SK-N-SH treated with all-trans-retinoic acid at 6 μM for 48 hours (cell line): ENCODE measurements around the gene CCDC177.

Experiments
- ATAC-seq: fragments of 200-7000 bp; cut with Tn5 transposase; 3 replicates; pipeline ENCODE4 v1.9.1; 2020; ENCODE audit warnings: mild to moderate bottlenecking, moderate library complexity
- ARNTL ChIP-seq: fragments of 450-650 bp; formaldehyde crosslinking; IDR thresholded peaks from 2 replicates; pipeline ENCODE4 v1.5.0; 2020; ENCODE audit warnings: low read depth, mild to moderate bottlenecking, moderate library complexity, borderline replicate concordance
- BACH2 ChIP-seq: fragments of 250-450 bp; sonication (Bioruptor Pico); IDR thresholded peaks from 2 replicates; pipeline ENCODE4 v1.9.0; 2021; ENCODE audit warnings: mild to moderate bottlenecking, borderline replicate concordance
- CREB5 ChIP-seq: fragments of 250-450 bp; sonication (Bioruptor Pico); IDR thresholded peaks from 2 replicates; pipeline ENCODE4 v1.5.1; 2020; ENCODE audit warnings: low read depth, mild to moderate bottlenecking, moderate library complexity
- CSDC2 ChIP-seq: fragments of 250-450 bp; sonication (Bioruptor Pico); IDR thresholded peaks from 2 replicates; pipeline ENCODE4 v1.5.0; 2020; ENCODE audit warnings: mild to moderate bottlenecking, moderate library complexity
- CSRNP3 ChIP-seq: fragments of 250-450 bp; sonication (Bioruptor Pico); IDR thresholded peaks from 2 replicates; pipeline ENCODE4 v1.5.1; 2021; ENCODE audit warnings: mild to moderate bottlenecking, moderate library complexity
- ESRRG ChIP-seq: fragments of 250-450 bp; sonication (Bioruptor Pico); IDR thresholded peaks from 2 replicates; pipeline ENCODE4 v1.6.1; 2021; ENCODE audit warnings: mild to moderate bottlenecking
- GLIS3 ChIP-seq: fragments of 250-450 bp; sonication (Bioruptor Pico); IDR thresholded peaks from 2 replicates; pipeline ENCODE4 v1.5.0; 2020; ENCODE audit warnings: mild to moderate bottlenecking, moderate library complexity
- ISL1 ChIP-seq: fragments of 250-450 bp; sonication (Bioruptor Pico); IDR thresholded peaks from 2 replicates; pipeline ENCODE4 v2.1.2; 2022; ENCODE audit warnings: mild to moderate bottlenecking, moderate library complexity
- PATZ1 ChIP-seq: fragments of 250-450 bp; sonication (Bioruptor Pico); IDR thresholded peaks from 2 replicates; pipeline ENCODE4 v1.8.0; 2020; ENCODE audit warnings: mild to moderate bottlenecking, moderate library complexity, borderline replicate concordance
- POU6F1 ChIP-seq: fragments of 250-450 bp; sonication (Bioruptor Pico); IDR thresholded peaks from 2 replicates; pipeline ENCODE4 v1.8.0; 2021; ENCODE audit warnings: low read depth, mild to moderate bottlenecking, moderate library complexity, borderline replicate concordance
- PPARA ChIP-seq: fragments of 250-450 bp; sonication (Bioruptor Pico); IDR thresholded peaks from 2 replicates; pipeline ENCODE4 v1.5.0; 2020; ENCODE audit warnings: mild to moderate bottlenecking, borderline replicate concordance
- RARB ChIP-seq: fragments of 250-450 bp; sonication (Bioruptor Pico); IDR thresholded peaks from 2 replicates; pipeline ENCODE4 v1.8.0; 2021; ENCODE audit warnings: mild to moderate bottlenecking, moderate library complexity
- SNAI2 ChIP-seq: fragments of 250-450 bp; sonication (Bioruptor Pico); IDR thresholded peaks from 2 replicates; pipeline ENCODE4 v1.5.0; 2020; ENCODE audit warnings: mild to moderate bottlenecking, moderate library complexity
- TCF4 ChIP-seq: fragments of 250-450 bp; sonication (Bioruptor Pico); IDR thresholded peaks from 2 replicates; pipeline ENCODE4 v1.8.0; 2021; ENCODE audit warnings: mild to moderate bottlenecking, moderate library complexity, borderline replicate concordance
- TOX ChIP-seq: fragments of 250-450 bp; sonication (Bioruptor Pico); IDR thresholded peaks from 2 replicates; pipeline ENCODE4 v1.8.0; 2021; ENCODE audit warnings: mild to moderate bottlenecking, moderate library complexity, borderline replicate concordance
- TSHZ2 ChIP-seq: fragments of 250-450 bp; sonication (Bioruptor Pico); IDR thresholded peaks from 2 replicates; pipeline ENCODE4 v1.5.0; 2020; ENCODE audit warnings: mild to moderate bottlenecking, moderate library complexity
- ZC3H10 ChIP-seq: fragments of 250-450 bp; sonication (Bioruptor Pico); IDR thresholded peaks from 2 replicates; pipeline ENCODE4 v1.5.1; 2021; ENCODE audit warnings: mild to moderate bottlenecking, moderate library complexity
- ZFP3 ChIP-seq: fragments of 250-450 bp; sonication (Bioruptor Pico); IDR thresholded peaks from 2 replicates; pipeline ENCODE4 v1.5.0; 2020; ENCODE audit warnings: mild to moderate bottlenecking, moderate library complexity
- ZFP30 ChIP-seq: fragments of 450-650 bp; formaldehyde crosslinking; IDR thresholded peaks from 2 replicates; pipeline ENCODE4 v1.5.0; 2022; ENCODE audit warnings: mild to moderate bottlenecking, moderate library complexity
- ZNF70 ChIP-seq: fragments of 450-650 bp; formaldehyde crosslinking; IDR thresholded peaks from 2 replicates; pipeline ENCODE4 v1.5.0; 2020; ENCODE audit warnings: mild to moderate bottlenecking, moderate library complexity

The CCDC177 gene

GRCh38 chr14:69593018-69593677 lies 18.5 kb upstream of the CCDC177 start:
- TF ChIP-seq ESRRG (CRISPR knock-in tag) (no peak), CSDC2 (no peak), PPARA (CRISPR knock-in tag) (no peak)
- TF ChIP-seq, all 23 proteins: peak for 0
- no peak; the same call in 1 of the 3 replicates for ATAC-seq

- TF ChIP-seq BACH2 (CRISPR knock-in tag) (no peak), TSHZ2 (no peak), CREB5 (CRISPR knock-in tag) (no peak), ZC3H10 (CRISPR knock-in tag) (no peak), ARNTL (CRISPR knock-in tag) (no peak), RARB (CRISPR knock-in tag) (no peak), CSDC2 (no peak), TCF4 (CRISPR knock-in tag) (no peak), ESRRG (CRISPR knock-in tag) (no peak), ZFP3 (CRISPR knock-in tag) (no peak), ISL1 (no peak), GLIS3 (CRISPR knock-in tag) (no peak), ZFP30 (no peak), ZNF70 (no peak), SNAI2 (CRISPR knock-in tag) (no peak), PATZ1 (no peak)
- ATAC-seq, result no peak
These were observed 16.6 kb upstream of the CCDC177 start for GRCh38 chr14:69591317-69591716.

GRCh38 chr14:69587389-69587788 lies 12.7 kb upstream of the CCDC177 start:
- no peak for TF ChIP-seq CREB5 (CRISPR knock-in tag)
- TF ChIP-seq ZC3H10 (CRISPR knock-in tag), result no peak
- no peak for TF ChIP-seq PATZ1
- TF ChIP-seq SNAI2 (CRISPR knock-in tag), result no peak
- TF ChIP-seq TCF4 (CRISPR knock-in tag), result no peak
- no peak for TF ChIP-seq TOX (CRISPR knock-in tag)
- TF ChIP-seq POU6F1, result no peak
- TF ChIP-seq CSRNP3 (CRISPR knock-in tag), result no peak
- no peak for ATAC-seq
